Prostate gland (tissue), 2 donors: ENCODE results near the gene RBPJ.

ENCODE experiments used
- CTCF ChIP-seq, 4 experiments: fragments of 200-600 bp in 2 of 4; fragments of 450-650 bp in 2 of 4; sonication (generic) in 2 of 4; IDR thresholded peaks; 1 replicate in 3 of 4; 2 replicates in 1 of 4; pipeline ENCODE4 v1.5.1; 2016 to 2019; ENCODE audit warnings: antibody characterized with exemption in 4 of 4, mild to moderate bottlenecking in 2 of 4, moderate library complexity in 2 of 4
- POLR2A ChIP-seq: fragments of 450-650 bp; IDR thresholded peaks from one replicate; pipeline ENCODE4 v1.6.1; 2016; ENCODE audit warnings: antibody characterized with exemption, mild to moderate bottlenecking
- POLR2AphosphoS5 ChIP-seq: sonication (generic); formaldehyde crosslinking; IDR thresholded peaks from one replicate; pipeline ENCODE4 v1.6.1; 2017; ENCODE audit warnings: antibody characterized with exemption

DNA sequence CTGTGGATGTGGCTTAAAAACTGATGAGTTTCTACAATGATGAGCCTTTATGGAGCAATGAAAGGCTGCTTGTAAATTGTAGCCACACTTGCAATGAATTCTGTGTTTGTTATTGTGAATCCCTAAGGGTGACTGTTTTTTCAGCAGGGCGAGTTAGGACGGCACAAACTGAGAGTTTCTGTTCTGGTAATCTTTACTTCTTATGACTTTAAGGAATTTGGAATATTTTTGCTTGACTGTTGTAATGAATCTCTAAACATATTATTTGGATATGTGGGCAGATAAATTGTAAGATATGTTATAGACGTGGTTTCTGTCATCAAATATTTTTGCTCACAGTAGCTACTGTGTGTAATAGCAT is 22.2 kb downstream of the RBPJ start:
- TF ChIP-seq POLR2A, result no peak
- no peak for TF ChIP-seq CTCF (IDR thresholded peaks at IDR 0.05)
- TF ChIP-seq POLR2AphosphoS5, result no peak
